Heart left ventricle (tissue), 16 donors: ENCODE measurements around the gene DIS3L2. TPM values are rescaled to one million over a fixed set of nuclear protein-coding genes. Genes with fewer than 3 reads are reported as not detected.

ENCODE experiments used
- ATAC-seq, 4 donors: fragments of 200-7000 bp; cut with Tn5 transposase; one replicate each; pipeline ENCODE4 v1.9.1; 2020 to 2022; ENCODE audit warnings: moderate library complexity in 4 of 4, mild to moderate bottlenecking in 3 of 4, moderate number of reproducible peaks in 1 of 4
- DNase-seq, 5 donors: peaks; one replicate each; pipeline ENCODE4 v3.0.0-alpha.2; 2020
- H3K27ac ChIP-seq, 12 donors: fragments of 200-600 bp; sonication (generic) in 4 of 12; one replicate each; pipeline versions ENCODE4 v1.5.0 to v1.8.0; 2016 to 2022; ENCODE audit warnings: mild to moderate bottlenecking in 2 of 12
- H3K27me3 ChIP-seq, 9 donors: fragments of 200-600 bp; sonication (generic) in 2 of 9; one replicate each; pipeline versions ENCODE4 v1.5.1 to v1.8.0; 2016 to 2022; ENCODE audit warnings: mild to moderate bottlenecking in 3 of 9
- H3K36me3 ChIP-seq, 9 donors: fragments of 200-600 bp; sonication (generic) in 2 of 9; one replicate each; pipeline versions ENCODE4 v1.5.0 to v1.8.0; 2018 to 2022; ENCODE audit warnings: mild to moderate bottlenecking in 2 of 9
- H3K4me1 ChIP-seq, 12 donors: fragments of 200-600 bp; sonication (generic) in 4 of 12; one replicate each; pipeline versions ENCODE4 v1.5.0 to v1.8.0; 2016 to 2022; ENCODE audit warnings: mild to moderate bottlenecking in 3 of 12
- H3K4me3 ChIP-seq, 12 donors: fragments of 200-600 bp; sonication (generic) in 4 of 12; one replicate each; pipeline versions ENCODE4 v1.5.0 to v1.8.0; 2017 to 2022; ENCODE audit warnings: mild to moderate bottlenecking in 9 of 12, moderate library complexity in 4 of 12
- H3K9me3 ChIP-seq, 12 donors: fragments of 200-600 bp; sonication (generic) in 4 of 12; one replicate each; pipeline versions ENCODE4 v1.5.0 to v1.8.0; 2016 to 2022; ENCODE audit warnings: mild to moderate bottlenecking in 1 of 12
- CTCF ChIP-seq, 12 donors: fragments of 200-600 bp; sonication (generic) in 4 of 12; IDR thresholded peaks; one replicate each; pipeline versions ENCODE4 v1.5.0 to v1.8.0; 2018 to 2022; ENCODE audit warnings: antibody characterized with exemption in 12 of 12, mild to moderate bottlenecking in 5 of 12
- POLR2A ChIP-seq, 2 donors: fragments of 450-650 bp; IDR thresholded peaks; one replicate each; pipeline ENCODE4 v1.6.1; 2017; ENCODE audit warnings: antibody characterized with exemption in 2 of 2, mild to moderate bottlenecking in 2 of 2, moderate library complexity in 2 of 2
- WGBS, 4 donors: extraction: QIAGEN DNeasy Blood & Tissue Kit in 2 of 4; methylation state at CpG; one replicate each; pipeline versions ENCODE4 v1.1.5 to v1.1.7; 2013 to 2018; 5-methylcytosine and 5-hydroxymethylcytosine counted together
- intact Hi-C, 10 donors: fragments of 100-400 bp; cut with DNase I; formaldehyde crosslinking; loops; one replicate each; pipeline versions ENCODE4 v1.11.1 to v1.14.2; 2022
- polyA plus RNA-seq, 2 donors: library from polyadenylated mRNA; stranded (reverse); fragments of 200-250 nt; gene quantifications; one replicate each; pipeline ENCODE4 v1.2.3, GENCODE V29; 2013
- total RNA-seq, 9 donors: library from RNA; depleted of rRNA in 2 of 9; stranded (reverse); fragments of >200 nt in 2 of 9; fragmentation: NEBNext Ultra II Directional in 3 of 9; extraction: Animal tissue kit (Norgen Biotek cat#: 25700) in 3 of 9; gene quantifications; one replicate each; pipeline versions ENCODE4 v1.1.0 to v1.2.4, GENCODE V29; 2016 to 2023
- donor health status: ischemic (EF 13 %, LVEDD 7.1; RV severe dilation, severe dysfunction).
- donor health status: healthy with polysubstance abuse.
- donor health status: DM: no; HTN: yes; CAD: no.
- donor health status: DM: no; HTN: no; CAD: no.
- donor health status: ischemic (EF 25% LVEDD 6.9; RV normal size, moderate dysfunction).
- donor health status: ischemic (EF 25% LVEDD 5.7; RV mildly dilated, moderate dysfunction).
- donor health status: healthy.
- donor health status: DM: yes; HTN: yes; CAD: no.
- donor health status: ischemic (EF 35%, LVEDD 5.7; RV mildly dilated, moderate dysfunction).
- donor health status: nonischemic (EF 11% LVEDD 7.7; RV severe dilation, severe dysfunction).
- donor health status: DM: yes; HTN: yes; CAD: no.
- donor health status: PGD.
- donor health status: ischemic (EF 29% LVEDD 5.4; RV normal size, mild dysfunction).
- donor health status: nonischemic (EF 23%, LVEDD 6.1; RV moderate dilation, normal function).

DIS3L2 gene
- total and polyA plus RNA-seq, 11 donors, result 12.4 to 27.3 (median 21.8) TPM

GRCh38 chr2:232137356-232138147, 176.0 kb downstream of the DIS3L2 start:
- Histone ChIP-seq H3K9me3 (no peaks in the 10 kb centered on the region), H3K4me3 (no peak overlapping the region), H3K27ac (no peak overlapping the region), H3K27me3 (no peaks in the 10 kb centered on the region), H3K4me1 (peaks cover 0 to 14% (median 2%) of the 10 kb centered on the region in 12 donors), H3K36me3 (peaks cover 0 to 17% (median 5%) of the 10 kb centered on the region in 9 donors)
- 46 to 58% (median 52%) methylated on average over 3 of the region's 3 CpGs for WGBS, 4 donors
- TF ChIP-seq CTCF (IDR thresholded peaks at IDR 0.05) (no peak), POLR2A (IDR thresholded peaks at IDR 0.05) (no peak)
- DNase-seq (no peak), ATAC-seq (peak in 3 of 4 donors; percentile 24 to 62 (median 49))
- intact Hi-C loops, result loop anchor here in 1 of 10 donors (2.0 kb wide), 1 partner anchor 213 kb away; no protein-coding TSS in a partner anchor

GRCh38 chr2:232138441-232138840, 176.9 kb downstream of the DIS3L2 start:
- TF ChIP-seq CTCF (IDR thresholded peaks at IDR 0.05) (no peak), POLR2A (IDR thresholded peaks at IDR 0.05) (no peak)
- 92 to 95% (median 94%) methylated on average over 5 of the region's 5 CpGs for WGBS, 4 donors
- intact Hi-C loops, result loop anchor here in 1 of 10 donors (2.0 kb wide), 1 partner anchor 214 kb away; no protein-coding TSS in a partner anchor

GRCh38 chr2:232139171-232139594, 177.7 kb downstream of the DIS3L2 start:
- intact Hi-C loops, result loop anchor here in 1 of 10 donors (2.0 kb wide), 1 partner anchor 214 kb away; no protein-coding TSS in a partner anchor
- 89 to 98% (median 91%) methylated on average over 4 of the region's 4 CpGs for WGBS, 4 donors
- ATAC-seq (no peak), DNase-seq (no peak)
- H3K4me1 ChIP-seq, result peaks cover 0 to 14% (median 2%) of the 10 kb centered on the region in 12 donors
- peaks cover 0 to 11% (median 0%) of the 10 kb centered on the region in 9 donors for H3K36me3 ChIP-seq
- H3K27ac ChIP-seq, result no peak overlapping the region
- TF ChIP-seq CTCF (IDR thresholded peaks at IDR 0.05) (no peak), POLR2A (IDR thresholded peaks at IDR 0.05) (no peak)
- H3K9me3 ChIP-seq, result no peaks in the 10 kb centered on the region
- H3K27me3 ChIP-seq, result no peaks in the 10 kb centered on the region
- H3K4me3 ChIP-seq, result no peak overlapping the region

More at GRCh38 chr2:232138441-232138840, 176.9 kb downstream of the DIS3L2 start:
- DNase-seq (no peak), ATAC-seq (no peak)
- peaks cover 0 to 14% (median 2%) of the 10 kb centered on the region in 12 donors for H3K4me1 ChIP-seq
- H3K4me3 ChIP-seq, result no peak overlapping the region
- no peaks in the 10 kb centered on the region for H3K27me3 ChIP-seq
- no peaks in the 10 kb centered on the region for H3K9me3 ChIP-seq
- no peak overlapping the region for H3K27ac ChIP-seq
- peaks cover 0 to 9% (median 0%) of the 10 kb centered on the region in 9 donors for H3K36me3 ChIP-seq
